Measurements from ENCODE around the gene NFKB1.
"Not testable (repeated sequence)": the region's sequence is repeated elsewhere in the genome, so short reads cannot be mapped to it uniquely, and the experiment has no call there.

Gene NFKB1

DNA sequence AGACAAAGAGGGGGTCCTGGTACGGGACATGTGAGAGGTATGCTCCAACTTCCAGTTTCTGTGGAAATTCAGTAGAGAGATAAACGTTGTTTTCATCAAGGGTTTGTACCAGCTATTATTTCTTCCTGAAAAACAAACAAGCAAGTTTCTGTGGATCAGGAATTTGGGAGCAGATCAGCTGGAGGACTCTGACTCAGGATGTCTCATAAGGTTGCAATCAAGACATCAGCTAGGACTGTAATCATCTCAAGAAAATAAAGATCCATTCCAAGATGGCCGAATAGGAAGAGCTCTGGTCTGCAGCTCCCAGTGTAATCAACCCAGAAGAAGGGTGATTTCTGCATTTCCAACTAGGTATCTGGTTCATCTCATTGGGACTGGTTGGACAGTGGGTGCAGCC is 23.5 kb upstream of the NFKB1 start:
- H3K9me3 ChIP-seq (ENCODE audit: insufficient read depth, low read depth, low read length), result no peaks in the 10 kb centered on the region
- no peak overlapping the region for H3K9ac ChIP-seq (ENCODE audit: low read depth, low read length)
- H3K27me3 ChIP-seq (ENCODE audit: insufficient read depth, low read length), result no peaks in the 10 kb centered on the region
- no peaks in the 10 kb centered on the region for H3K36me3 ChIP-seq (ENCODE audit: insufficient read depth, low read depth, low read length)
- no peaks in the 10 kb centered on the region for H3K4me1 ChIP-seq (ENCODE audit: insufficient read depth, low read length)
- H3K4me3 ChIP-seq (ENCODE audit: low read length), result no peak overlapping the region
- H3K27ac ChIP-seq (ENCODE audit: low read length), result no peak overlapping the region

DNA sequence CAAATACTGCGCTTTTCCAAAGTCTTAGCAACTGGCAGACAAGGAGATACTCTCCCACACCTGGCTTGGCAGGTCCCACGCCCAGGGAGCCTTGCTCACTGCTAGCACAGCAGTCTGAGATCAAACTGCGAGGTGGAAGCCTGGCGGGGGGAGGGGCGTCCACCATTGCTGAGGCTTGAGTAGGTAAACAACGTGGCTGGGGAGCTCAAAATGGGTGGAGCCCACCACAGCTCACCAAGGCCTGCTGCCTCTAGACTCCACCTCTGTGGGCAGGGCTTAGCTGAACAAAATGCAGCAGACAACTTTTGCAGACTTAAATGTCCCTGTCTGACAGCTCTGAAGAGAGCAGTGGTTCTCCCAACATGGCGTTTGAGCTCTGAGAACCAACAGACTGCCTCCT is 23.0 kb upstream of the NFKB1 start:
- H3K36me3 ChIP-seq (ENCODE audit: insufficient read depth, low read depth, low read length), result no peaks in the 10 kb centered on the region
- no peaks in the 10 kb centered on the region for H3K9me3 ChIP-seq (ENCODE audit: insufficient read depth, low read depth, low read length)
- no peak overlapping the region for H3K9ac ChIP-seq (ENCODE audit: low read depth, low read length)
- no peaks in the 10 kb centered on the region for H3K4me1 ChIP-seq (ENCODE audit: insufficient read depth, low read length)
- no peak overlapping the region for H3K4me3 ChIP-seq (ENCODE audit: low read length)
- H3K27me3 ChIP-seq (ENCODE audit: insufficient read depth, low read length), result no peaks in the 10 kb centered on the region
- no peak overlapping the region for H3K27ac ChIP-seq (ENCODE audit: low read length)

DNA sequence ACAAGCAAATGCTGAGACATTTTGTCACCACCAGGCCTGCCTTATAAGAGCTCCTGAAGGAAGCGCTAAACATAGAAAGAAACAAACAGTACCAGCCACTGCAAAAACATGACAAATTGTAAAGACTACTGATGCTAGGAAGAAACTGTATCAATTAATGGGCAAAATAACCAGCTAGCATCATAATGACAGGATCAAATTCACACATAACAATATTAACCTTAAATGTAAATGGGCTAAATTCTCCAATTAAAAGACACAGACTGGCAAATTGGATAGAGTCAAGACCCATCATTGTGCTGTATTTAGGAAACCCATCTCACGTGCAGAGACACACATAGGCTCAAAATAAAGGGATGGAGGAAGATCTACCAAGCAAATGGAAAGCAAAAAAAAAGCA is 21.3 kb upstream of the NFKB1 start:
- H3K27me3 ChIP-seq (ENCODE audit: insufficient read depth, low read length); H3K4me1 ChIP-seq (ENCODE audit: insufficient read depth, low read length); H3K36me3 ChIP-seq (ENCODE audit: insufficient read depth, low read depth, low read length); H3K4me3 ChIP-seq (ENCODE audit: low read length); H3K9ac ChIP-seq (ENCODE audit: low read depth, low read length); H3K9me3 ChIP-seq (ENCODE audit: insufficient read depth, low read depth, low read length); H3K27ac ChIP-seq (ENCODE audit: low read length): not testable (repeated sequence)

DNA sequence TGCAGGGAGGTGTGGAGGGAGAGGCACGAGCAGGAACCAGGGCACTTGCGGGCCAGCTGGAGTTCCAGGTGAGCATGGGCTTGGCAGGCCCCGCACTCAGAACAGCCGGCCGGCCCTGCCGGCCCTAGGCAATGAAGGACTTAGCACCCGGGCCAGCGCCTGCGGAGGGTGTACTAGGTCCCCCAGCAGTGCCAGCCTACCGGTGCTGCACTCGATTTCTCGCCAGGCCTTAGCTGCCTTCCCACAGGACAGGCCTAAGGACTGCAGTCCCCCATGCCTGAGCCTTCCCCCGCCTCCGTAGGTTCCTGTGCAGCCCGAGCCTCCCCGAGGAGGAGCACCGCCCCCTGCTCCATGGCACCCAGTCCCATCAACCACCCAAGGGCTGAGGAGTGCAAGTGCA is 18.0 kb upstream of the NFKB1 start:
- H3K9me3 ChIP-seq (ENCODE audit: insufficient read depth, low read depth, low read length), result no peaks in the 10 kb centered on the region
- no peaks in the 10 kb centered on the region for H3K4me1 ChIP-seq (ENCODE audit: insufficient read depth, low read length)
- no peaks in the 10 kb centered on the region for H3K36me3 ChIP-seq (ENCODE audit: insufficient read depth, low read depth, low read length)
- H3K27ac ChIP-seq (ENCODE audit: low read length), result no peak overlapping the region
- H3K9ac ChIP-seq (ENCODE audit: low read depth, low read length), result no peak overlapping the region
- no peaks in the 10 kb centered on the region for H3K27me3 ChIP-seq (ENCODE audit: insufficient read depth, low read length)
- no peak overlapping the region for H3K4me3 ChIP-seq (ENCODE audit: low read length)

DNA sequence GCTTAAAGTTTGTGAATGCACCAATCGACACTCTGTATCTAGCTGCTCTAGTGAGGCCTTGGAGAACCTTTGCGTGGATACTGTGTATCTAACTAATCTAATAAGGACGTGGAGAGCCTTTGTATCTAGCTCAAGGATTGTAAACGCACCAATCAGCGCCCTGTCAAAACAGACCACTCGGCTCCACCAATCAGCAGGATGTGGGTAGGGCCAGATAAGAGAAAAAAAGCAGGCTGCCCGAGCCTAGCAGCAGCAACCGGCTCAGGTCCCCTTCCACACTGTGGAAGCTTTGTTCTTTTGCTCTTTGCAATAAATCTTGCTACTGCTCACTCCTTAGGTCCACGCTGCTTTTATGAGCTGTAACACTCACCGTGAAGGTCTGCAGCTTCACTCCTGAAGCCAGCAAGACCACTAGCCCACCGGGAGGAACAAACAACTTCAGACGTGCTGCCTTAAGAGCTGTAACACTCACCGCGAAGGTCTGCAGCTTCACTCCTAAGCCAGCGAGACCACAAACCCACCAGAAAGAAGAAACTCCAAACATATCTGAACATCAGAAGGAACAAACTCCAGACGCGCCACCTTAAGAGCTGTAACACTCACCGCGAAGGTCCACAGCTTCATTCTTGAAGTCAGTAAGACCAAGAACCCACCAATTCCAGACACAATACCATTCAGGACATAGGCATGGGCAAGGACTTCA is 17.0 kb upstream of the NFKB1 start:
- not testable (repeated sequence) for H3K4me1 ChIP-seq (ENCODE audit: insufficient read depth, low read length); H3K36me3 ChIP-seq (ENCODE audit: insufficient read depth, low read depth, low read length); H3K27ac ChIP-seq (ENCODE audit: low read length); H3K4me3 ChIP-seq (ENCODE audit: low read length); H3K27me3 ChIP-seq (ENCODE audit: insufficient read depth, low read length); H3K9me3 ChIP-seq (ENCODE audit: insufficient read depth, low read depth, low read length); H3K9ac ChIP-seq (ENCODE audit: low read depth, low read length)

DNA sequence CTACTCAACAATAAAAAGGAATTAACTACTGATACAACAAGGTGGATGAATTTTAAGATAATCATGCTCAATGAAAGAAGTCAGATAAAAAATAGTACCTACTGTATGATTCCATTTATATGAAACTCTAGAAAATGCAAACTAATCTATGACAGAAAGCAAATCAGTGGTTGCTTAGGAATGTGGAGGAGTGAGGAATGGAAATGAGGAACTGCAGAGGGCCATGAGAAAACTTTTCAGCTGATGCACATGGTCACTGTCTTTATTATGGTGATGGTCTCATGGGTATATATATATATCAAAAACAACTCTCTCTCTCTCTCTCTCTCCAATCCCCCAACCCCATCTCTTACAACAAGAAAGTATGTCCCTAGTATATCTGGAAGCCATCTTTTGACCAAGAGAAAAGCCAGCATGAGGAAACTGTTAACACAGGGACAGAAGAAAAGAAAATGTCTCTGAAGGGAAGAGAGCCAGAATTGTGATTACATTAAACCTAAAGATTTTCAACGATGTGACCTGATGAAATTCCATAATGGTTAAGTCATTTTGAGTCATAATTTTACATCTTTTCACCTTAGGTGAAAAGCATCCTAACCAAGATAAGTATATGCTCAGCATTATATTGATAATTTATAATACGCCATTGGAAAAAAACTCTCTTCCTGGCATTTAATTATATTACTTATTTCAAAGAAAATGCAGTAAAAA is 8.5 kb upstream of the NFKB1 start:
- Histone ChIP-seq H3K4me1 (ENCODE audit: insufficient read depth, low read length) (peaks cover 14% of the 10 kb centered on the region), H3K9me3 (ENCODE audit: insufficient read depth, low read depth, low read length) (no peaks in the 10 kb centered on the region), H3K27ac (ENCODE audit: low read length) (no peak overlapping the region), H3K27me3 (ENCODE audit: insufficient read depth, low read length) (no peaks in the 10 kb centered on the region), H3K4me3 (ENCODE audit: low read length) (no peak overlapping the region), H3K36me3 (ENCODE audit: insufficient read depth, low read depth, low read length) (no peaks in the 10 kb centered on the region), H3K9ac (ENCODE audit: low read depth, low read length) (no peak overlapping the region)

DNA sequence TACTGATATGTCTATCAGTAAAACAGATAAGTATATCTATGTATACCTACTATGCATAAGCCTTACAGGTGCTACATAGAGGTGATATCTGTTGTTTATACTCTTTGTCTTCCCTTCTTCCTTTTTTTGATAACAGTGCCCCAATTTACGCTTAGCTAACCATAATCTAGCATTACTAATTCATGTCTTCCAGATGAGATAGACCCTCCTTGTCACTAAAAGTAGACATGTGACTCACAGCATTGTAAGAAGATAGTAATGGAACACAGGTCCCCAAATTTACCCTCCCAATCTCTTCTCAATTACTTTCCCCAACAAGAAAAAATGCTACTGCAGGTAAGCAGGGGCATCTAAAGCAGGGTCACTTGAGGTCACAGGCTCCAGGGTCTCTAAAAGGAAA is 7.9 kb upstream of the NFKB1 start:
- Histone ChIP-seq H3K36me3 (ENCODE audit: insufficient read depth, low read depth, low read length) (no peaks in the 10 kb centered on the region), H3K9me3 (ENCODE audit: insufficient read depth, low read depth, low read length) (no peaks in the 10 kb centered on the region), H3K27me3 (ENCODE audit: insufficient read depth, low read length) (no peaks in the 10 kb centered on the region), H3K4me1 (ENCODE audit: insufficient read depth, low read length) (peaks cover 14% of the 10 kb centered on the region), H3K4me3 (ENCODE audit: low read length) (no peak overlapping the region), H3K9ac (ENCODE audit: low read depth, low read length) (no peak overlapping the region), H3K27ac (ENCODE audit: low read length) (no peak overlapping the region)

DNA sequence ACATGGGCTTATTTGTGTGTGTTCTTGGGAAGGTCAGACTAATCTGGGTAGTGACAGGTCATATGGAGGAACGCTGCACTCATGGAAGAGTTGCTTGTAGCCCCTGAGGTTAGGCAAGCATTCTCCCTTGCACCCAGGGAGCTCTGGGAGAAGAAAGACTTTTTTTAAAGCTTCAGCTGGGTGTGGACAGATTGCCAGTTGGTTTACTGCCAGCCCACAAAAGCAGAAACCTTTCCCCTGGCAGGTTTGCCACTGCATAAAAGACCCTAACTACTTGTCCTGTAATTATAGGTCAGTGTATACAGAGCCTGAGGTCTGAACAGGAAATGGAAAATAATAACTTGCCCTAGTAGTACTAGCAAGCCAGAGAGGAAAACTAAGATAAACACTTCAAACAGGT is 7.4 kb upstream of the NFKB1 start:
- no peak overlapping the region for H3K9ac ChIP-seq (ENCODE audit: low read depth, low read length)
- no peaks in the 10 kb centered on the region for H3K9me3 ChIP-seq (ENCODE audit: insufficient read depth, low read depth, low read length)
- peaks cover 14% of the 10 kb centered on the region for H3K4me1 ChIP-seq (ENCODE audit: insufficient read depth, low read length)
- H3K36me3 ChIP-seq (ENCODE audit: insufficient read depth, low read depth, low read length), result no peaks in the 10 kb centered on the region
- H3K27me3 ChIP-seq (ENCODE audit: insufficient read depth, low read length), result no peaks in the 10 kb centered on the region; the same call in 1 of the 2 replicates
- H3K4me3 ChIP-seq (ENCODE audit: low read length), result no peak overlapping the region
- H3K27ac ChIP-seq (ENCODE audit: low read length), result no peak overlapping the region

DNA sequence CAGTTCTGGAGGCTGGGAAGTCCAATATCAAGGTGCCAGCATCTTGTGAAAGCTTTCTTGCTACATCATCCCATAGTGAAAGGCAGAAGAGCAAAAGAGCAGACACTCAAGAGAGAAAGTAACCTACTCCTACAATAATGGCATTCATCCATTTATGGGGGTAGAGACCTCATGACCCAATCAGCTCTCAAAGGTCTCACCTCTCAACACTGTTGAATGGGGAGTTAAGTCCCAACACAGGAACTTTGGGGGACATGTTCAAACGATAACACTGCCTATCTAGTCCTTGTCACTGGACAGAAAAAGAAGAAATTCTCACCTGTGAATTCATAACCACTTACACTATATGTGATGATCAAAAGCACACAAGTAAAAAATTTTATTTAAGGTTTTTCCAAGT is 6.6 kb upstream of the NFKB1 start:
- H3K36me3 ChIP-seq (ENCODE audit: insufficient read depth, low read depth, low read length), result no peaks in the 10 kb centered on the region
- H3K9me3 ChIP-seq (ENCODE audit: insufficient read depth, low read depth, low read length), result no peaks in the 10 kb centered on the region
- H3K27me3 ChIP-seq (ENCODE audit: insufficient read depth, low read length), result no peaks in the 10 kb centered on the region; the same call in 1 of the 2 replicates
- H3K4me1 ChIP-seq (ENCODE audit: insufficient read depth, low read length), result peaks cover 14% of the 10 kb centered on the region
- H3K27ac ChIP-seq (ENCODE audit: low read length), result no peak overlapping the region
- H3K4me3 ChIP-seq (ENCODE audit: low read length), result no peak overlapping the region
- no peak overlapping the region for H3K9ac ChIP-seq (ENCODE audit: low read depth, low read length)

DNA sequence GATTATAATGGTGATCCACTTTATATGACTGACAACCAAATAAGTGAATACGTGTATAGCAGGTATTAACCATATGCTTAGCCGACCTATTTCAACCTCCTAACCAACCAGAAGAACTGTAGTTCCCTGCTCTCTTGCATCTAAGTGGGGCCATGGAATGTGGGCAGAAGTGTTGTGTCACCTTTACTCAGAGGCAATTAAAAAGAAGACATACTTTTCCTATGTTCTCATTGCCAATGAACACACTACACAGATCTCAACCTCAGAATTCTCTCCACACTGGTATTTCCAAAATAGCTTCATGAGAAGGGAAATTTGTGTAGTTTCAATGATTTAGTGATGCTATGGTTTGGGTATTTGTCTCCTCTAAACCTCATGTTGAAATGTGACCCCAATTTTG is 3.2 kb upstream of the NFKB1 start:
- Histone ChIP-seq H3K9me3 (ENCODE audit: insufficient read depth, low read depth, low read length) (no peaks in the 10 kb centered on the region), H3K27ac (ENCODE audit: low read length) (no peak overlapping the region), H3K9ac (ENCODE audit: low read depth, low read length) (no peak overlapping the region), H3K36me3 (ENCODE audit: insufficient read depth, low read depth, low read length) (no peaks in the 10 kb centered on the region), H3K27me3 (ENCODE audit: insufficient read depth, low read length) (peaks cover 11% of the 10 kb centered on the region), H3K4me3 (ENCODE audit: low read length) (no peak overlapping the region), H3K4me1 (ENCODE audit: insufficient read depth, low read length) (peaks cover 2% of the 10 kb centered on the region)

DNA sequence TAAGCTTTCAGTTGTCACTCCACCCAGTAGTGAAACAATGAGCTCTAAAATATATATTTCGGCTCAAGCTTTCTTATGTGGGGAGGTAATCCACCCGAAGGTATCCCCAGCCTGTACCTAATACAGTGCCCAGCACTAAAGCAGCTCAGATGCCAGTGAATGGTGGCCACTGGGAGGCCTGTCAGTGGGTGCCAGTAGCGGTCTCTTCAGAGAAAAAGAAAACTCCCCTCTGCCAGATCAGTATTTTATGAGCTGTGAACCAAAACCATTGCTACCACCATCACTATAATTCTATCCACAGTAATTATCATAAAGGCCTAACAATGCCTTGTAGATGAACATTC is 835 bp upstream of the NFKB1 start:
- Histone ChIP-seq H3K9ac (ENCODE audit: low read depth, low read length) (no peak overlapping the region), H3K27ac (ENCODE audit: low read length) (no peak overlapping the region), H3K4me1 (ENCODE audit: insufficient read depth, low read length) (no peaks in the 10 kb centered on the region), H3K27me3 (ENCODE audit: insufficient read depth, low read length) (peaks cover 11% of the 10 kb centered on the region), H3K36me3 (ENCODE audit: insufficient read depth, low read depth, low read length) (no peaks in the 10 kb centered on the region), H3K4me3 (ENCODE audit: low read length) (peak overlapping the region; percentile 71), H3K9me3 (ENCODE audit: insufficient read depth, low read depth, low read length) (no peaks in the 10 kb centered on the region)

DNA sequence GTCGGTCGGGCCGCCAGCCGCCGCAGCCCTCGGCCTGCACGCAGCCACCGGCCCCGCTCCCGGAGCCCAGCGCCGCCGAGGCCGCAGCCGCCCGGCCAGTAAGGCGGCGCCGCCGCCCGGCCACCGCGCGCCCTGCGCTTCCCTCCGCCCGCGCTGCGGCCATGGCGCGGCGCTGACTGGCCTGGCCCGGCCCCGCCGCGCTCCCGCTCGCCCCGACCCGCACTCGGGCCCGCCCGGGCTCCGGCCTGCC is 213 bp downstream of the NFKB1 start:
- H3K9me3 ChIP-seq (ENCODE audit: insufficient read depth, low read depth, low read length), result no peaks in the 10 kb centered on the region
- H3K4me3 ChIP-seq (ENCODE audit: low read length), result peak overlapping the region; percentile 90
- H3K27me3 ChIP-seq (ENCODE audit: insufficient read depth, low read length), result peaks cover 11% of the 10 kb centered on the region
- H3K27ac ChIP-seq (ENCODE audit: low read length), result no peak overlapping the region
- no peaks in the 10 kb centered on the region for H3K36me3 ChIP-seq (ENCODE audit: insufficient read depth, low read depth, low read length)
- H3K9ac ChIP-seq (ENCODE audit: low read depth, low read length), result peak overlapping the region; percentile 69; the same call in 1 of the 2 replicates
- no peaks in the 10 kb centered on the region for H3K4me1 ChIP-seq (ENCODE audit: insufficient read depth, low read length)

Data from iPS-20b (cell line).